Measurements from ENCODE around the gene CATSPERD. TPM values are rescaled to one million over a fixed set of nuclear protein-coding genes. Genes with fewer than 3 reads are reported as not detected.
A peak's percentile ranks its signal among the peaks of the same experiment; 100 is the strongest.

The CATSPERD gene, protein sequence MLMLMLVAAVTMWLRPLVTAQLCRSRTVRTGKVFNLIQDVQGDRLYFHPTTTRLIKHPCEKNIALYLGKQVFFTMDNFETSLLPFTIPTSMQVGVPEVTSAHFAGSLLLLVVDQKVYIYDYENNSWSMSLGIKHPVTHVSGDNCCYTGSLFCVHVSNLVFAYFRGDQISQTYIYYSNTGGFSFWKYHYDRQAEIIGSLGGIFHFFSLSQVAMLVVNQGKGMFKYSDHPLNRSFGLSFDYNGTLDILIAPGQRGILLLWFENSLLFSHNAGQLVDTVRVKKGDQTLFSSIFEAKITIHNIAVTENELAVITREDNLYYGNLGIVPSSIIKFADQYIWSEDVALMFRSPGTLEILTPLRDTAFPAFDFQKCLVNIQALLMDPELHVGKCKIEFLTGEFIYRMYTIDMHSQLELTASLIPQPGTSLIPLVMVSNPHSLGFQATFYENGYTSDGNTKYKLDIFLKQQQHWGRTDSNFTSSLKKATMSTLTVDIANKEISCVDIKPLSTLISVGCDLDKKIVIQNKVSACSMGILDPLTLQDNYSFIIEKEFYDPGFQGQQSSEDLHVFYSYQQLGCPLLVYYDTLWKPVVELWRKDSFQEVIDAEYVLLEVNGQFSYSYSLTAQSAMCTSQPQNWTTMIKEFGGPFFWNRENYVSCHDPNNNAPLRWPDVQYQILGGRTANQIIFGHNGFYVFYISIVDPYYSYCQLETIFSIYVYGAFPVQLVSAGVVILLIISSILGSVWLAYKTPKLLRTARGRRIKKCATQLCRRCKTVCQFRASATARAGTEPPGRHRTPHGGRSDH
- total RNA-seq (not detected), polyA plus RNA-seq (not detected)

DNA sequence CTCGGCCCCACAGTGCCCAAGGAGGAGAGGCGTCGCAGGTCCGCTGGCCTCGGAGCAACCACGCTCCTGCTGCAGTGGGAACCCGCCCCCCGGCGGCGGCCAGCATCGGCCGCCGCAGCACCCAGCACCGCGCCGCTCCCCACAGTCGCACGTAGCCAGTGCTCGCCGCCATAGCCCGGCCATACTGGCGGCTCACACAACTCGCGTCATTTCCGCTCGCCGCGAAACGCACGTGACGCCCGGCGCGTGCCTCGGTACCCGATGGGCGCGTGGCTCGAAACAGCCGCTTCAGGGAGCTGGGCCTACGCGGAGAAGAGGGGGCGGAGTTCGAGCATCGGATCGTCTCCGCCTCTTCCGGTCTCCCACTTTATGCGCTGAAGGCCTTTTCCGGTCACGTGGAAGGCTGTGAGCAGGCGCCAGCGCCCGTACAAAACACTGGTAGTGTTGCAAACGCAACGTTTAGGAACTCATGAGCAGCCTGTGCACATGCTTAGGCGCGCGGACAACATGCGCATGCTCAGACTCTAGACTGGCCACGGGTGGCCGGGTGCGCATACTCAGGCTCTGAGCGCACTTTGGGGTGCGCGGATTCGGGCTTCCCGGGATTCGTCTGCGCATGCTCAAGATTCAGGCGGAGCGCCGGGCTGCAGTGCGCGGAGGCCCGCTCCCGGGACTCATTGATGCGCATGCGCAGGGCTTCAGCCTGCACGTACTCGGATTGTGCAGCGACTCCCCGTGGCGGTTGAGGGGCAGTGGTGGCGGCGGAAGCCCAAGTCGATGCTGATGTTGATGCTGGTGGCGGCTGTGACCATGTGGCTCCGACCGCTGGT lies at the start of gene CATSPERD, which contains the start of gene LONP1:
TSS of gene CATSPERD (plus strand) at position 677 of the 830 bp plus-strand sequence. CDS start at position 778, 101 bp downstream.
TSS of gene LONP1 (minus strand) at position 186 of the 830 bp plus-strand sequence. CDS start at position 172, 14 bp downstream.
- H3K27me3 Mint-ChIP-seq, result peaks cover 0 to 5% of the 10 kb centered on the region in 2 donors
- no peaks in the 10 kb centered on the region for H3K27me3 ChIP-seq (ENCODE audit: insufficient read depth, low read length, poor library complexity, severe bottlenecking)
- POLR2A ChIA-PET, result interaction anchor here (0.5 to 2.0 kb wide), 5 partner anchors 27 to 395 kb away, joined by 3 to 28 read pairs (median 7); partner anchors contain the start of genes RPL36, SAFB, SAFB2 and VMAC
- peak; percentile 96 to 99 (median 99) for DNase-seq
- peak within 1 kb of the TSS; percentile 93 for H3K4me3 ChIP-seq (ENCODE audit: low read length)
- H3K36me3 ChIP-seq (ENCODE audit: insufficient read depth, low read length), result peaks cover 3% of the 10 kb centered on the region
- H3K27ac Mint-ChIP-seq, result peak within 1 kb of the TSS; percentile 93 to 98 (median 95)
- no peaks in the 10 kb centered on the region for H3K9me3 Mint-ChIP-seq
- H3K4me1 Mint-ChIP-seq, result peaks cover 21 to 32% (median 28%) of the 10 kb centered on the region in 3 donors
- H3K4me1 ChIP-seq (ENCODE audit: insufficient read depth, low read length), result peaks cover 22% of the 10 kb centered on the region
- peak within 1 kb of the TSS; percentile 91 for H3K27ac ChIP-seq (ENCODE audit: low read depth, low read length)
- H3K36me3 Mint-ChIP-seq, result peaks cover 0 to 14% (median 0%) of the 10 kb centered on the region in 3 donors
- peak within 1 kb of the TSS; percentile 89 to 96 (median 92) for H3K4me3 Mint-ChIP-seq
- CTCF ChIA-PET, result interaction anchor here (0.6 to 4.5 kb wide), 8 partner anchors 11 to 84 kb away, joined by 3 to 47 read pairs (median 4); partner anchors contain the start of genes DUS3L and RPL36
- H3K9me3 ChIP-seq (ENCODE audit: low read length), result no peaks in the 10 kb centered on the region

GRCh38 chr19:5671600-5671999 lies 48.8 kb upstream of the CATSPERD start:
- no peaks in the 10 kb centered on the region for H3K4me1 ChIP-seq (ENCODE audit: insufficient read depth, low read length)
- no peak overlapping the region for H3K27ac ChIP-seq (ENCODE audit: low read depth, low read length)
- no peak overlapping the region for H3K27ac Mint-ChIP-seq
- no peak overlapping the region for H3K4me3 Mint-ChIP-seq
- H3K36me3 Mint-ChIP-seq, result peaks cover 0 to 37% (median 8%) of the 10 kb centered on the region in 3 donors
- POLR2A ChIA-PET, result no interaction called here
- H3K27me3 Mint-ChIP-seq, result peaks cover 0 to 2% of the 10 kb centered on the region in 2 donors
- CTCF ChIA-PET, result no interaction called here
- no peaks in the 10 kb centered on the region for H3K27me3 ChIP-seq (ENCODE audit: insufficient read depth, low read length, poor library complexity, severe bottlenecking)
- no peak for DNase-seq
- H3K9me3 ChIP-seq (ENCODE audit: low read length), result no peaks in the 10 kb centered on the region
- peaks cover 23% of the 10 kb centered on the region for H3K36me3 ChIP-seq (ENCODE audit: insufficient read depth, low read length)
- H3K4me1 Mint-ChIP-seq, result no peaks in the 10 kb centered on the region
- no peaks in the 10 kb centered on the region for H3K9me3 Mint-ChIP-seq
- no peak overlapping the region for H3K4me3 ChIP-seq (ENCODE audit: low read length)

DNA sequence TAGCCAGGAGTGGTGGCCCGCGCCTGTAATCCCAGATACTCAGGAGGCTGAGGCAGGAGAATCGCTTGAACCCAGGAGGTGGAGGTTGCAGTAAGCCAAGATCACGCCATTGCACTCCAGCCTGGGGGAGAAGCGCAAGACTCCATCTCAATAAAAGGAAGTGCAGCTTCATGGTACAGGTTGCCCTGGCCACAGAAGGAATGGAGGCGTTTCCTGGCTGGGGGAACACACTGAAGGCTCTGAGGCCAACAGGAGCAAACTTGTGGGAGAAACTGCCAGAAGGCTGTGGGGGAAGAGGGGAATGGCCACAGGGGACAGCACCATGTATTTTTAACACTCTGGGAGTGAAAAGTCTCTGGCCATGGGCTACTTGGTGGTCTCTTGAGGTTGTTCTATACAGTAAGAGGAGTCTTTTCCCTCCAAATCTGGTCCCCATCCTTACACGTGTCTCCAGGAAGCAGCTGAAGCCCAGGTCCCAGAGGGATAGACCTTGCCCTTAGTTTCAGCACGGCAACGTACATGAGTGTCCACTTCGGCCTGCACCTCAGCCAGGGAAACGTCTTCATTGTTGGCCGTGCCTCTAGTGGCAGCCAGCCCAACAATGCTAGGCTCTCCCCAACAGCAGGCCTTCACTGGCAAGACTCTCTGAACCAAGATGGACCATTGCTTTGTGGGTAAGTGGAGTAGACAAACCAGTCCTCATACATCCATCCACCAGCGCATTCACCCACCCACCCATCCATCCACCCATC lies 47.6 kb upstream of the CATSPERD start:
- CTCF ChIA-PET, result no interaction called here
- Mint-ChIP-seq H3K9me3 (no peaks in the 10 kb centered on the region), H3K27me3 (no peaks in the 10 kb centered on the region), H3K4me3 (no peak overlapping the region), H3K36me3 (peaks cover 0 to 24% (median 8%) of the 10 kb centered on the region in 3 donors), H3K4me1 (no peaks in the 10 kb centered on the region), H3K27ac (no peak overlapping the region)
- Histone ChIP-seq H3K36me3 (ENCODE audit: insufficient read depth, low read length) (peaks cover 14% of the 10 kb centered on the region), H3K4me3 (ENCODE audit: low read length) (no peak overlapping the region), H3K27me3 (ENCODE audit: insufficient read depth, low read length, poor library complexity, severe bottlenecking) (no peaks in the 10 kb centered on the region), H3K27ac (ENCODE audit: low read depth, low read length) (no peak overlapping the region), H3K4me1 (ENCODE audit: insufficient read depth, low read length) (no peaks in the 10 kb centered on the region), H3K9me3 (ENCODE audit: low read length) (no peaks in the 10 kb centered on the region)
- POLR2A ChIA-PET, result no interaction called here
- no peak for DNase-seq

GRCh38 chr19:5673752-5674151 lies 46.7 kb upstream of the CATSPERD start:
- H3K4me1 Mint-ChIP-seq, result no peaks in the 10 kb centered on the region
- H3K9me3 Mint-ChIP-seq, result no peaks in the 10 kb centered on the region
- peaks cover 0 to 17% (median 6%) of the 10 kb centered on the region in 3 donors for H3K36me3 Mint-ChIP-seq
- no peaks in the 10 kb centered on the region for H3K27me3 Mint-ChIP-seq
- Histone ChIP-seq H3K4me3 (ENCODE audit: low read length) (no peak overlapping the region), H3K4me1 (ENCODE audit: insufficient read depth, low read length) (no peaks in the 10 kb centered on the region), H3K36me3 (ENCODE audit: insufficient read depth, low read length) (peaks cover 9% of the 10 kb centered on the region), H3K9me3 (ENCODE audit: low read length) (no peaks in the 10 kb centered on the region), H3K27ac (ENCODE audit: low read depth, low read length) (no peak overlapping the region), H3K27me3 (ENCODE audit: insufficient read depth, low read length, poor library complexity, severe bottlenecking) (no peaks in the 10 kb centered on the region)
- no peak for DNase-seq
- CTCF ChIA-PET, result no interaction called here
- H3K27ac Mint-ChIP-seq, result no peak overlapping the region
- no peak overlapping the region for H3K4me3 Mint-ChIP-seq
- POLR2A ChIA-PET, result no interaction called here

DNA sequence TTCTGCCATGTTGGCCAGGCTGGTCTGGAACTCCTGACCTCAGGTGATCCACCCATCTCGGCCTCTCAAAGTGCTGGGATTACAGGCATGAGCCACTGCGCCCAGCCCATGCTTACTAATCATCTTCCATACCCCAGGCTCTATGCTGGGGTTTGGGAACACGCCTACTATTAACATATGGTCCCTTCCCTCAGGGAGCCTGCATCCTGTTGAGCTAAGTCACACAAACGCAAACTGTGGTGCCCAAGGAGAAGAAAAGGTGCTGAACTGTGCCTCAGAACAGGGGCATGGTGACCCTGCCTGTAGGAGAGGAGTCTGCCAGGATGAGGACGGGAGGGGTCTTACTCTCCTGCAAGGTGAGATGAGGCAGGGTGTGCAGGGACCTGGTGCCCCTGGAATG lies 45.7 kb upstream of the CATSPERD start:
- ChIA-PET POLR2A (no interaction called here), CTCF (no interaction called here)
- no peak overlapping the region for H3K4me3 ChIP-seq (ENCODE audit: low read length)
- H3K9me3 ChIP-seq (ENCODE audit: low read length), result no peaks in the 10 kb centered on the region
- Mint-ChIP-seq H3K27me3 (no peaks in the 10 kb centered on the region), H3K27ac (peak overlapping the region in 1 of 8 donors; percentile 26), H3K4me1 (peaks cover 6 to 8% (median 7%) of the 10 kb centered on the region in 3 donors), H3K4me3 (no peak overlapping the region), H3K9me3 (no peaks in the 10 kb centered on the region), H3K36me3 (peaks cover 0 to 11% (median 3%) of the 10 kb centered on the region in 3 donors)
- DNase-seq, result no peak
- H3K4me1 ChIP-seq (ENCODE audit: insufficient read depth, low read length), result peaks cover 7% of the 10 kb centered on the region
- no peaks in the 10 kb centered on the region for H3K27me3 ChIP-seq (ENCODE audit: insufficient read depth, low read length, poor library complexity, severe bottlenecking)
- no peak overlapping the region for H3K27ac ChIP-seq (ENCODE audit: low read depth, low read length)
- no peaks in the 10 kb centered on the region for H3K36me3 ChIP-seq (ENCODE audit: insufficient read depth, low read length)

- CTCF ChIA-PET, result interaction anchor here (1.9 to 2.2 kb wide), 2 partner anchors 11 to 14 kb away, joined by 5 to 8 read pairs; partner anchors contain the start of gene RPL36
These were observed 44.2 kb upstream of the CATSPERD start for GRCh38 chr19:5676105-5676771.

More at GRCh38 chr19:5676105-5676771, 44.2 kb upstream of the CATSPERD start:
- H3K27ac Mint-ChIP-seq, result no peak overlapping the region
- no peak for DNase-seq
- Histone ChIP-seq H3K27ac (ENCODE audit: low read depth, low read length) (no peak overlapping the region), H3K27me3 (ENCODE audit: insufficient read depth, low read length, poor library complexity, severe bottlenecking) (no peaks in the 10 kb centered on the region), H3K4me3 (ENCODE audit: low read length) (no peak overlapping the region), H3K9me3 (ENCODE audit: low read length) (no peaks in the 10 kb centered on the region), H3K4me1 (ENCODE audit: insufficient read depth, low read length) (peaks cover 13% of the 10 kb centered on the region), H3K36me3 (ENCODE audit: insufficient read depth, low read length) (no peaks in the 10 kb centered on the region)
- POLR2A ChIA-PET, result interaction anchor here (1.3 kb wide), 1 partner anchor 14 kb away, joined by 4 read pairs; the partner anchor contains the start of gene RPL36
- H3K27me3 Mint-ChIP-seq, result no peaks in the 10 kb centered on the region
- H3K4me3 Mint-ChIP-seq, result peak overlapping the region in 1 of 7 donors; percentile 37
- peaks cover 0 to 14% (median 3%) of the 10 kb centered on the region in 3 donors for H3K36me3 Mint-ChIP-seq
- peaks cover 10 to 21% (median 19%) of the 10 kb centered on the region in 3 donors for H3K4me1 Mint-ChIP-seq
- no peaks in the 10 kb centered on the region for H3K9me3 Mint-ChIP-seq

All from CD8-positive, alpha-beta memory T cell (primary cell).